ENCODE data around the gene HAPLN2. TPM values are rescaled to one million over a fixed set of nuclear protein-coding genes. Genes with fewer than 3 reads are reported as not detected.

The HAPLN2 gene
- total and polyA plus RNA-seq, 2 donors, result 0.09 to 0.50 TPM

DNA sequence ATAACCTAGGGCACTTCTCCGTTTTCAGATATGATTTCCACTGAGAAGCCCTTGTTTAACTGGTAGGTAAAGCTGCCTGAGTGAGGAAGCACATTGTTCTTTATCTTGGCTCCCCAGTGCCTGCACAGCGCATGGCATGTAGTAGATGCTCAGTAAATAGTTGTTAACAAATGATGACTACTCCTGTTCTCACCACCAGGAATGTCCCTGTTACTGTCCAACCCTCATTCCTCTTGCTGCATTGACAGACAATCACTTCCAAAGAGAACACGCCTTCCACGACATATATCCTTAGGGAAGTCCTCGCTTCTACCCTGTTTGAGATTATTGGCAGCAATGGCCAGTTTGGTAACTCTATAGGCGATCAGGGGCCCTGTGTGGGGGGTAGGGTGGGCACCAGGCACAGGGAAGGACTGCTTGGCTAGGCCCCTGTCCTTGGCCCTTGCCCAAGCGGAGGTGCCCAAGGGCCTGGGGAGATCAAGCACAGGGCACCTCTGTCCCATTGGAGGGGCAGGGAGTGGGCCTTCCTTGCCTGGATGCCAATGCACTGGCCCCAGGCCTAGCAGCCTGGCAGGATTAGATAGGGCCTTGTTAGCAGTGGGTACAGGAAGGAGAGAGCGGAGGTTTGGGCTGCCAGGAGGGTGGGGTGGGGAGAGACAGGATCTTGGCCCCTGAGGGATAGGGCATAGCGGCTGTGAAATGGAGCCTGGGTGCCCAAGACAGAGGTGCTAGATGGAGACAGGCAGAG lies 47.8 kb downstream of the HAPLN2 start:
- no peaks in the 10 kb centered on the region for H3K9me3 ChIP-seq (ENCODE audit: control insufficient read depth in 2 of 2, insufficient read depth in 1 of 2, low read length in 1 of 2)
- H3K27me3 ChIP-seq (ENCODE audit: control insufficient read depth in 2 of 2, insufficient read depth in 1 of 2, low read length in 1 of 2), result peaks cover 2 to 66% of the 10 kb centered on the region in 2 donors
- H3K4me1 ChIP-seq (ENCODE audit: control insufficient read depth in 2 of 2, insufficient read depth in 2 of 2, low read length in 2 of 2), result peaks cover 0 to 27% of the 10 kb centered on the region in 2 donors
- H3K4me3 ChIP-seq (ENCODE audit: low read length in 2 of 2), result no peak overlapping the region
- no peaks in the 10 kb centered on the region for H3K36me3 ChIP-seq (ENCODE audit: control insufficient read depth in 2 of 2, insufficient read depth in 2 of 2, low read length in 1 of 2)
- no peak overlapping the region for H3K27ac ChIP-seq (ENCODE audit: low read depth in 1 of 2, low read length in 1 of 2)
- DNase-seq (ENCODE audit: low read depth in 6 of 9, low spot score in 9 of 9), result no peak
- WGBS, result 95% methylated on average over 9 of the region's 9 CpGs

DNA sequence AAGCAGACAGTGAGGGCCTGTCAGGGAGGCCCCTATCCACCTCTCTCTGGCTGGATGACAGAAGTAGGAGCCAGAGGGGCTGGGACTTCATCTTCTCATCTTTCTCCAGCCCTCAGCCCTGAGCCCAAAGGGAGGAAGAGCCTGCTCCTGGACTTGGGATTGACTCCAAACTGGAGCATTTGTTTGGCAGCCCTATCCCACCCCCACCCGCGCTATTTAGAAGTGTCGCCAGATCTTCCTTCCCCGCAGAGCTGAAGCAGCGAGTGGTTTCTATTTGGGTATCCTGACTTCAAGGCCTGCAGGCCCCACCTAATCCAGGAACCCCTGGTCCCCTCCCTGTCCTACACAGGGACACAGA lies 48.4 kb downstream of the HAPLN2 start:
- Histone ChIP-seq H3K27me3 (ENCODE audit: control insufficient read depth in 2 of 2, insufficient read depth in 1 of 2, low read length in 1 of 2) (peaks cover 2 to 68% of the 10 kb centered on the region in 2 donors), H3K36me3 (ENCODE audit: control insufficient read depth in 2 of 2, insufficient read depth in 2 of 2, low read length in 1 of 2) (no peaks in the 10 kb centered on the region), H3K9me3 (ENCODE audit: control insufficient read depth in 2 of 2, insufficient read depth in 1 of 2, low read length in 1 of 2) (no peaks in the 10 kb centered on the region), H3K4me3 (ENCODE audit: low read length in 2 of 2) (no peak overlapping the region), H3K27ac (ENCODE audit: low read depth in 1 of 2, low read length in 1 of 2) (no peak overlapping the region), H3K4me1 (ENCODE audit: control insufficient read depth in 2 of 2, insufficient read depth in 2 of 2, low read length in 2 of 2) (peaks cover 0 to 21% of the 10 kb centered on the region in 2 donors)
- WGBS, result 89% methylated on average over 5 of the region's 5 CpGs
- no peak for DNase-seq (ENCODE audit: low read depth in 6 of 9, low spot score in 9 of 9)

DNA sequence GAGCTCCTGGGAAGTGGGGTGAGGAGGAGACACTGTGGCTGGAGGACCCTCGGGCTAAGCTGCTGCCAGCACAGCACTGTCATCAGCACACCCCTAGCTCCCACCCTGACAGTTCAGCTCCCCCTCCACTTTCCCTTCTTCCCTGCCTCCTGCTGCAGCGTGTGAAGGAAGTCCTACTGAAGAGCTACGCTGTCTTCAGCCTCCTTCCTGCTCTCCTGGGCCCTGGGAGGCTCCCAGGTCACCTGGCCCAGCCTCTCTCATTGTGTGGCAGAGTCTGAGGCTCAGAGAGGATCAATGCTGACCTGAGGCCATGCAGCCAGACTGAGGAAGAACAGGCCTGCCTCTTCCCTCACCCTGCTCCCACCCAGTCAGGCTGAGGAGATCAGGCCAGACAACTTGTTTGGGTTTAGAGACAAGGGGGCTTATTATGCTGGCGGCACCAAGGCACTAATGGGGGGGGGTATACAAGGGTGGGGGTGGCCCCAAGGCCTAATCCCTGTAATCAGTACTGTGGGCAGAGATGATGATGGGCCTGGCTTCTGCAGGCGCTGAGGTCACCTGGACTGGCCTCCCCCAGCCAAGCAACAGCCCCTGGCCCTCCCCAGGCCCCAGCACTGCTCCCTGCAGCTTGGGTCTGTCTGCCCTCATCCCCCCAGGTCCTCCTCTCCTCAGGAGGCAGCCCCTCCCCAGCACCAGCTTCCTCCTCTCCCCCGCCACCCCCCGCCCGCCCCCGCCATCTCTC lies 48.9 kb downstream of the HAPLN2 start:
- peak overlapping the region in 1 of 2 donors; percentile 18 for H3K27ac ChIP-seq (ENCODE audit: low read depth in 1 of 2, low read length in 1 of 2)
- H3K27me3 ChIP-seq (ENCODE audit: control insufficient read depth in 2 of 2, insufficient read depth in 1 of 2, low read length in 1 of 2), result peaks cover 2 to 73% of the 10 kb centered on the region in 2 donors
- H3K9me3 ChIP-seq (ENCODE audit: control insufficient read depth in 2 of 2, insufficient read depth in 1 of 2, low read length in 1 of 2), result no peaks in the 10 kb centered on the region
- no peak overlapping the region for H3K4me3 ChIP-seq (ENCODE audit: low read length in 2 of 2)
- no peaks in the 10 kb centered on the region for H3K36me3 ChIP-seq (ENCODE audit: control insufficient read depth in 2 of 2, insufficient read depth in 2 of 2, low read length in 1 of 2)
- WGBS, result 96% methylated on average over 9 of the region's 9 CpGs
- H3K4me1 ChIP-seq (ENCODE audit: control insufficient read depth in 2 of 2, insufficient read depth in 2 of 2, low read length in 2 of 2), result peaks cover 0 to 16% of the 10 kb centered on the region in 2 donors
- no peak for DNase-seq (ENCODE audit: low read depth in 6 of 9, low spot score in 9 of 9)

DNA sequence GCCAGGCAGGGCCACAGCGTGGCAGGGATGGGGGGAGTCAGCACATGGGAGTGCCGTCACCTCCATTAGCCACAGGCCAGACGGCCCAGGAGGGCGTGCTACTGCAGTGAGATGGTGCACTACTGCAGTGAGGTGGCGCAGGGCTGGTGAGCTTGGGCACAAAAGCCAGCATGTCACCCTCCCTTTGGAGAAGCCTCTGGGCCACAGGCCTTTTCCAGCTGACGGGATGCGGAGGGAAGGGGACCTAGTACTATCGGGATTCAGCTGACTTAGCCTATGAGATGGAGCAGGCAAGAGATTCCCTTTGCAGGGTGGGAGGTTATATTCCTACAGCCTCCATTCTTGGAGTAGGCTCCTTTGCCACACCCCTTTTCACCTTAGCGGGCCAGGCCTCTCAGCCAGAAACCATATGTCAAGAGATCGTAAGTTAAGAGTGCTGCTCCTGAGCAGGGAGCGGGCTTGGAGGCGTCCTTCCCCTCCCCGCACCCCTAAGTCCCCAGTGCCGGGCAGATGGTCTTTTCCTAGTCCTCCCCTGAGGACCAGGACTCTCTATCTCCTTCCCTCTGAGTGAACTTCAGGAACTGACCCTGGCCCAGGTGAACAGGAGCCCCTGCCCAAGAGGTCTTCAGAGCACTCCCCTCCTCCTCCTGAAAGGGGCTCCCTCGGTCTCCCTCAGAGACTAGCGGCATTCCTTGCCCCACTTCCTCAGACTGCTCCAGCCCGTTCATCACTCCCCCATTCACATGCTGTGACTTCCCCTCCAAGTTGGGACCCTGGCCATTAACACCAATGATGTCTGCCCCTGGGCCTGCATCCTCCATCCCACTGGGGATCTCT lies 49.8 kb downstream of the HAPLN2 start:
- no peak overlapping the region for H3K27ac ChIP-seq (ENCODE audit: low read depth in 1 of 2, low read length in 1 of 2)
- DNase-seq (ENCODE audit: low read depth in 6 of 9, low spot score in 9 of 9), result no peak

DNA sequence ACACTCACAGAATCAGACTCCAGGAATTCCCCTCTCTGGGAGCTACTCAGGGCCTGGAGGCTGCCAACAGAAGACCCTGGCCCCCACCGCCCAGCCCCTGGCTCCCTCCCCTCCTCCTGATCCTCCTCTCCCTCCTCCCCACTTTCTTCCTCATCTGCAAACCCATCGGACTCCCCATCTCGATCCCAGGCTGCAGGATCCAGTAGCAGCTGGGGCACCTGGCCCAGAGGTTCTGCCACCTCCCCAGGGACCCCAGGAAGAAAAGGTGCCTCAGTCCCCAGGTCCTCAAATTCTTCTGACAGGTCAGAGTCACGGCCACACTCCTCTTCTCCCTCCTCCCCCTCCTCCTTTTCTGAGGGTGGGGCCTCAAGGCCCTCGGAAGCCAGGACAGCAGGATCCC lies 50.6 kb downstream of the HAPLN2 start:
- no peak for DNase-seq (ENCODE audit: low read depth in 6 of 9, low spot score in 9 of 9)
- WGBS, result 91% methylated on average over 5 of the region's 5 CpGs
- no peak overlapping the region for H3K4me3 ChIP-seq (ENCODE audit: low read length in 2 of 2)
- H3K36me3 ChIP-seq (ENCODE audit: control insufficient read depth in 2 of 2, insufficient read depth in 2 of 2, low read length in 1 of 2), result no peaks in the 10 kb centered on the region
- peaks cover 0 to 3% of the 10 kb centered on the region in 2 donors for H3K4me1 ChIP-seq (ENCODE audit: control insufficient read depth in 2 of 2, insufficient read depth in 2 of 2, low read length in 2 of 2)
- H3K27me3 ChIP-seq (ENCODE audit: control insufficient read depth in 2 of 2, insufficient read depth in 1 of 2, low read length in 1 of 2), result peaks cover 5 to 79% of the 10 kb centered on the region in 2 donors
- H3K9me3 ChIP-seq (ENCODE audit: control insufficient read depth in 2 of 2, insufficient read depth in 1 of 2, low read length in 1 of 2), result no peaks in the 10 kb centered on the region
- no peak overlapping the region for H3K27ac ChIP-seq (ENCODE audit: low read depth in 1 of 2, low read length in 1 of 2)

More for the DNA sequence above, 49.8 kb downstream of the HAPLN2 start:
- Histone ChIP-seq H3K9me3 (ENCODE audit: control insufficient read depth in 2 of 2, insufficient read depth in 1 of 2, low read length in 1 of 2) (no peaks in the 10 kb centered on the region), H3K4me1 (ENCODE audit: control insufficient read depth in 2 of 2, insufficient read depth in 2 of 2, low read length in 2 of 2) (peaks cover 0 to 10% of the 10 kb centered on the region in 2 donors), H3K27me3 (ENCODE audit: control insufficient read depth in 2 of 2, insufficient read depth in 1 of 2, low read length in 1 of 2) (peaks cover 2 to 79% of the 10 kb centered on the region in 2 donors), H3K4me3 (ENCODE audit: low read length in 2 of 2) (no peak overlapping the region), H3K36me3 (ENCODE audit: control insufficient read depth in 2 of 2, insufficient read depth in 2 of 2, low read length in 1 of 2) (no peaks in the 10 kb centered on the region)
- WGBS, result 93% methylated on average over 17 of the region's 17 CpGs

DNA sequence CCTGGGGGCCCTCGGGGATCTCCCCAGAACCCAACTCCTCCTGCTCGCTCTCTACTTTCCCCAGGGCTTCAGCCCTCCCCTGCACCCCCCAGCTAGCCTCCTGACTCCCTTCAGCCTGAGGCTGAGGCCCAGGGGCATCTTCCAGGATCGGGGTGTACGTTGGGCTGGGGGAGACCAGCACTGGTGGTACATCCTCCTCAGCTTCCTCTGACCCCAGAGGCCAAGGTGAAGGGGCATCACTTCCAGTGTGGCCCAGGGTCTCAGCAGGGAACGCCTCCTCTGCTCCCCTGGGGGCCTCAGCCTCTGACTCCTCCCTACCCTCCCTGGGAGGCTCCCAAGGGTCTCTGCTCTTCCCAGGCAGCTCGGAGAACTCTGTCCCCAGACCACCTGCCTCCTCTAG lies 51.1 kb downstream of the HAPLN2 start:
- Histone ChIP-seq H3K27ac (ENCODE audit: low read depth in 1 of 2, low read length in 1 of 2) (no peak overlapping the region), H3K36me3 (ENCODE audit: control insufficient read depth in 2 of 2, insufficient read depth in 2 of 2, low read length in 1 of 2) (no peaks in the 10 kb centered on the region), H3K9me3 (ENCODE audit: control insufficient read depth in 2 of 2, insufficient read depth in 1 of 2, low read length in 1 of 2) (no peaks in the 10 kb centered on the region), H3K27me3 (ENCODE audit: control insufficient read depth in 2 of 2, insufficient read depth in 1 of 2, low read length in 1 of 2) (peaks cover 9 to 79% of the 10 kb centered on the region in 2 donors), H3K4me1 (ENCODE audit: control insufficient read depth in 2 of 2, insufficient read depth in 2 of 2, low read length in 2 of 2) (no peaks in the 10 kb centered on the region), H3K4me3 (ENCODE audit: low read length in 2 of 2) (no peak overlapping the region)
- 90% methylated on average over 6 of the region's 6 CpGs for WGBS
- DNase-seq (ENCODE audit: low read depth in 6 of 9, low spot score in 9 of 9), result no peak

DNA sequence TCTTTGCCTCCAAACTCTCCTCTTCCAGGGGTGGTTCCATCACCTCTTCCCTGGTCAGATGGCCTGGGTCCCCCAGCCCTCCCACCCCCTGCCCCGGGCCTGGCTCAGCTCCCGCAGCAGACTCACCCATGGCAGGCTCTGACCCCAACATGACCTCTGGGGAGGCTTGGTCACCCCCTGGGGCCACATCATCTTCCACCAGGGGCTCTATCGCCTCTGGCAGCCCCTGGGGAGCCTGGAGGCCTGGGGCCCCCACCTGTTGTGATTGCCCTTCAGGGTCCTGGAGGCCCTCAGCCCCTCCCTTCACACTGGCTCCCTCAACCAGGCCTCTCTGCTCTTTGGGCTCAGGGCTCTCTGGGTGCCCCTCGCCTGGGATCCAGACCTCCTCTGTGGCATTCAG lies 51.6 kb downstream of the HAPLN2 start:
- Histone ChIP-seq H3K27me3 (ENCODE audit: control insufficient read depth in 2 of 2, insufficient read depth in 1 of 2, low read length in 1 of 2) (peaks cover 13 to 79% of the 10 kb centered on the region in 2 donors), H3K27ac (ENCODE audit: low read depth in 1 of 2, low read length in 1 of 2) (no peak overlapping the region), H3K4me1 (ENCODE audit: control insufficient read depth in 2 of 2, insufficient read depth in 2 of 2, low read length in 2 of 2) (no peaks in the 10 kb centered on the region), H3K36me3 (ENCODE audit: control insufficient read depth in 2 of 2, insufficient read depth in 2 of 2, low read length in 1 of 2) (no peaks in the 10 kb centered on the region), H3K4me3 (ENCODE audit: low read length in 2 of 2) (no peak overlapping the region), H3K9me3 (ENCODE audit: control insufficient read depth in 2 of 2, insufficient read depth in 1 of 2, low read length in 1 of 2) (no peaks in the 10 kb centered on the region)
- DNase-seq (ENCODE audit: low read depth in 6 of 9, low spot score in 9 of 9), result no peak
- WGBS, result 94% methylated on average over 4 of the region's 4 CpGs

DNA sequence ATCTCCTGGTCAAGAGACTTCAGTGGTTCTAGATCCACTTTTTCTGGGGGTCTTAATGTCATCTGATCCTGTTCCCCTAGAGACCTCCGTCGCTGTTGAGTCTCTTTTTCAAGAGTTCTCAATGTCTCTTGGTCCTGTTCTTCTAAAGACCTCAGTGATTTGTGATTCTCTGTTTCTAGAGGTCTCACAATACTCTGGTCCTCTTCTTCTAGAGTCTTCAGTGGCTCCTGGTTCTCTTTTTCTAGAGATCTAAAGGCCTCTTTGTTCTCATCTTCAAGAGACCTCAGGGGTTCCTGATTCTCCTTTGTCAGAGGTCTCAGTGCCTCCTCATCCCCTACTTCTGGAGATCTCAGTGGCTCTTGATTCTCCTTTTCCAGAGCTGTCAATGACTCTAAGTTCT lies 52.6 kb downstream of the HAPLN2 start:
- no peaks in the 10 kb centered on the region for H3K9me3 ChIP-seq (ENCODE audit: control insufficient read depth in 2 of 2, insufficient read depth in 1 of 2, low read length in 1 of 2)
- peaks cover 23 to 86% of the 10 kb centered on the region in 2 donors for H3K27me3 ChIP-seq (ENCODE audit: control insufficient read depth in 2 of 2, insufficient read depth in 1 of 2, low read length in 1 of 2)
- no peak overlapping the region for H3K4me3 ChIP-seq (ENCODE audit: low read length in 2 of 2)
- WGBS, result 97% methylated on average over 2 of the region's 2 CpGs
- no peak for DNase-seq (ENCODE audit: low read depth in 6 of 9, low spot score in 9 of 9)
- H3K27ac ChIP-seq (ENCODE audit: low read depth in 1 of 2, low read length in 1 of 2), result no peak overlapping the region
- no peaks in the 10 kb centered on the region for H3K4me1 ChIP-seq (ENCODE audit: control insufficient read depth in 2 of 2, insufficient read depth in 2 of 2, low read length in 2 of 2)
- H3K36me3 ChIP-seq (ENCODE audit: control insufficient read depth in 2 of 2, insufficient read depth in 2 of 2, low read length in 1 of 2), result no peaks in the 10 kb centered on the region
